GM23248 (cell line): Measurements from ENCODE around the gene OTOA.

Source experiments
- EZH2 ChIP-seq: fragments of 200-600 bp; sonication (generic); IDR thresholded peaks from 2 replicates; pipeline ENCODE4 v1.6.1; 2018; ENCODE audit warnings: antibody characterized with exemption, mild to moderate bottlenecking; ENCODE audit not compliant: insufficient read depth, poor library complexity, severe bottlenecking
- EZH2phosphoT487 ChIP-seq: fragments of 200-600 bp; sonication (generic); IDR thresholded peaks from 2 replicates; pipeline ENCODE4 v1.6.1; 2018; ENCODE audit warnings: antibody characterized with exemption, moderate library complexity, mild to moderate bottlenecking, low read depth; ENCODE audit not compliant: insufficient read depth

DNA sequence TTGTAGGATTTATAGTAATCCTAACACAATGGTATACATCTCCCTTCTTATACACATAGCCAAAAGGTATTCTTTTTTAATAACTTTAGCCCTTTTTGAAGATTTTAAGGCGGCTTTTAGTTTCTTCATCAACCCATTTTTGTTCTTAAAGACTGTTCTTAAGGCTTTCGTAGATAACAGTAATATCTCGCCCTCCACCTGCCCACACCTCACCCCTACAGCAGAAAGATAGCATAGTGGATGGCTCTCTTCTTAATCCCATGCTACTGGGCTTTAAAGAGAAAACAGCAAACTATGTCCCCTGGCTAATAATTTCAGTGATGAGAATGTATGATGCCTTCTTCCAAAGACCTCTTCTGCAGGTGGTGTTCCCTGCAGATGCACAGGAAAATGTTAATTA lies 20.0 kb upstream of the OTOA start:
- TF ChIP-seq EZH2, result no peak
- TF ChIP-seq EZH2phosphoT487, result no peak
